ENCODE data around the gene RPRML. TPM values are rescaled to one million over a fixed set of nuclear protein-coding genes. Genes with fewer than 3 reads are reported as not detected.

Gene RPRML
- total RNA-seq, 4 donors from 2014 or later, result 0.59 TPM; not detected in 3

- Histone ChIP-seq H3K9me3 (no peaks in the 10 kb centered on the region), H3K4me1 (peaks cover 0 to 21% (median 6%) of the 10 kb centered on the region in 4 donors), H3K27me3 (no peaks in the 10 kb centered on the region), H3K36me3 (peaks cover 1 to 47% (median 17%) of the 10 kb centered on the region in 3 donors), H3K27ac (no peak overlapping the region), H3K4me3 (no peak overlapping the region)
- peak; percentile 35 to 82 for DNase-seq (ENCODE audit: low spot score in 2 of 2)
- TF ChIP-seq POLR2A (IDR thresholded peaks at IDR 0.05), result no peak
- TF ChIP-seq EP300 (IDR thresholded peaks at IDR 0.05), result no peak
- TF ChIP-seq, protein P1, sequence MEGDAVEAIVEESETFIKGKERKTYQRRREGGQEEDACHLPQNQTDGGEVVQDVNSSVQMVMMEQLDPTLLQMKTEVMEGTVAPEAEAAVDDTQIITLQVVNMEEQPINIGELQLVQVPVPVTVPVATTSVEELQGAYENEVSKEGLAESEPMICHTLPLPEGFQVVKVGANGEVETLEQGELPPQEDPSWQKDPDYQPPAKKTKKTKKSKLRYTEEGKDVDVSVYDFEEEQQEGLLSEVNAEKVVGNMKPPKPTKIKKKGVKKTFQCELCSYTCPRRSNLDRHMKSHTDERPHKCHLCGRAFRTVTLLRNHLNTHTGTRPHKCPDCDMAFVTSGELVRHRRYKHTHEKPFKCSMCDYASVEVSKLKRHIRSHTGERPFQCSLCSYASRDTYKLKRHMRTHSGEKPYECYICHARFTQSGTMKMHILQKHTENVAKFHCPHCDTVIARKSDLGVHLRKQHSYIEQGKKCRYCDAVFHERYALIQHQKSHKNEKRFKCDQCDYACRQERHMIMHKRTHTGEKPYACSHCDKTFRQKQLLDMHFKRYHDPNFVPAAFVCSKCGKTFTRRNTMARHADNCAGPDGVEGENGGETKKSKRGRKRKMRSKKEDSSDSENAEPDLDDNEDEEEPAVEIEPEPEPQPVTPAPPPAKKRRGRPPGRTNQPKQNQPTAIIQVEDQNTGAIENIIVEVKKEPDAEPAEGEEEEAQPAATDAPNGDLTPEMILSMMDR (IDR thresholded peaks at IDR 0.05), result peak; percentile 55 to 66 (median 61)
- WGBS, 2 donors, result 33 to 40% methylated on average over 7 of the region's 7 CpGs
Measured at GRCh38 chr17:46940692-46941404, 38.2 kb downstream of the RPRML start.

GRCh38 chr17:46935658-46936266 lies 43.3 kb downstream of the RPRML start:
- WGBS, 2 donors, result 79 to 83% methylated on average over 7 of the region's 7 CpGs
- no peak overlapping the region for H3K4me3 ChIP-seq
- H3K27ac ChIP-seq, result no peak overlapping the region
- TF ChIP-seq, protein P1 (IDR thresholded peaks at IDR 0.05), result no peak
- no peak for TF ChIP-seq POLR2A (IDR thresholded peaks at IDR 0.05)
- no peak for TF ChIP-seq EP300 (IDR thresholded peaks at IDR 0.05)
- H3K27me3 ChIP-seq, result no peaks in the 10 kb centered on the region
- no peak for DNase-seq (ENCODE audit: low spot score in 2 of 2)
- peaks cover 9 to 98% (median 57%) of the 10 kb centered on the region in 3 donors for H3K36me3 ChIP-seq
- H3K4me1 ChIP-seq, result no peaks in the 10 kb centered on the region
- H3K9me3 ChIP-seq, result no peaks in the 10 kb centered on the region

DNA sequence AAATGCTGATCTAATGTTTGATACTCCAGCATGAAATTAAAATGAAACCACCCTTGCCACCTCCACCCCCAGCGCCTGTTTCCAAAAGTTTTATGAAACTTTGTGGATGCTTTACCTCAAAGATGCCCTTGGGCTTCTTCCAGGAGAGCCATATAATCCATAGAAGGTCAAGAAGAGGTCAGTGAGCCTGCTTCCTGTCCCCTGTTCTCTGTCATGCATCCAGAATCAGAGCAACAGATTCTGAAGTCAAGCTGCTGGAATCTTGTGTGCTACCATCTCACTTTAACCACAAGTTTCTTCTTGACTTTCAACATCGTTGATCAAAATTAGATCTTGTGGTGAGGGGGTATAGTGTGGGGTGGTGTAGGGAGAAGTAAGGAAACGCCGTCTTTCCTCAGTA lies 47.5 kb downstream of the RPRML start:
- no peak for DNase-seq (ENCODE audit: low spot score in 2 of 2)
- Histone ChIP-seq H3K27ac (no peak overlapping the region), H3K9me3 (no peaks in the 10 kb centered on the region), H3K27me3 (no peaks in the 10 kb centered on the region), H3K4me3 (no peak overlapping the region), H3K4me1 (peaks cover 0 to 33% (median 2%) of the 10 kb centered on the region in 4 donors), H3K36me3 (peaks cover 9 to 79% (median 48%) of the 10 kb centered on the region in 3 donors)
- WGBS, 2 donors, result 83 to 86% methylated on average over 4 of the region's 4 CpGs
- TF ChIP-seq, protein P1 (IDR thresholded peaks at IDR 0.05), result no peak
- TF ChIP-seq POLR2A (IDR thresholded peaks at IDR 0.05), result no peak
- TF ChIP-seq EP300 (IDR thresholded peaks at IDR 0.05), result no peak

- WGBS, 2 donors, result 77 to 84% methylated on average over 4 of the region's 4 CpGs
- Histone ChIP-seq H3K9me3 (no peaks in the 10 kb centered on the region), H3K27me3 (no peaks in the 10 kb centered on the region), H3K4me1 (peaks cover 0 to 48% (median 5%) of the 10 kb centered on the region in 4 donors), H3K4me3 (no peak overlapping the region), H3K36me3 (peaks cover 6 to 64% (median 35%) of the 10 kb centered on the region in 3 donors), H3K27ac (no peak overlapping the region)
- no peak for DNase-seq (ENCODE audit: low spot score in 2 of 2)
- TF ChIP-seq POLR2A (IDR thresholded peaks at IDR 0.05), result no peak
- TF ChIP-seq, protein P1 (IDR thresholded peaks at IDR 0.05), result no peak
- TF ChIP-seq EP300 (IDR thresholded peaks at IDR 0.05), result no peak
Measured at GRCh38 chr17:46930051-46930450, 49.0 kb downstream of the RPRML start.

DNA sequence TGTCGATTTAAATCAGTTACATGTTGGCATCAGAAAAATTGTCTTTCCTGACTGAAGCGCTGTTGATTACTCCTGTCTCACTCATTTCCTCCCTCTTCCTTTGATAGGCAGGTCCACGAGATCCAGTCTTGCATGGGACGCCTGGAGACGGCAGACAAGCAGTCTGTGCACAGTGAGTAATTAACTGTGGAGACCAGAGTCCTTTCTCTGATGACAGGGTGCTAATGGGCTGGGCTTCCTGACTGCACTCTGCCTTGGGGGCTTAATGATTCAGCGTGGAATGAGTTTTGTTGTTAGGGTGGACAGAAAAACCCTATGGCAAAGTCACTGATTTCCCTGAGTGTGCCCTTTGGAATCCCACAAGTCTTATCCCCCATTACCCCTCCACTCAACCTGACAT lies 49.6 kb downstream of the RPRML start:
- 46 to 58% methylated on average over 6 of the region's 6 CpGs for WGBS, 2 donors
- Histone ChIP-seq H3K27me3 (no peaks in the 10 kb centered on the region), H3K27ac (peak overlapping the region in 1 of 4 donors; percentile 23), H3K4me3 (no peak overlapping the region), H3K4me1 (peaks cover 0 to 54% (median 11%) of the 10 kb centered on the region in 4 donors), H3K9me3 (no peaks in the 10 kb centered on the region), H3K36me3 (peaks cover 6 to 57% (median 34%) of the 10 kb centered on the region in 3 donors)
- DNase-seq (ENCODE audit: low spot score in 2 of 2), result no peak
- TF ChIP-seq POLR2A (IDR thresholded peaks at IDR 0.05) (no peak), EP300 (IDR thresholded peaks at IDR 0.05) (no peak)
- TF ChIP-seq, protein P1 (IDR thresholded peaks at IDR 0.05), result no peak

Measured in tibial nerve (tissue), 4 donors.